ENCODE data around the gene TPBG. TPM values are rescaled to one million over a fixed set of nuclear protein-coding genes. Genes with fewer than 3 reads are reported as not detected.

The TPBG gene
- total and polyA plus RNA-seq, 2 of the 4 experiments (the other 2 are of a cell fraction): 19.7 to 71.7 TPM

GRCh38 chr6:82362878-82363427 is 664 bp upstream of the TPBG start:
- peak; percentile 94 for DNase-seq
- H3K4me2 ChIP-seq (ENCODE audit: low read depth, low read length): peak overlapping the region; percentile 80
- H2BK120ac ChIP-seq (ENCODE audit: low read depth, low read length): peak overlapping the region; percentile 94
- peak overlapping the region; percentile 27 for H4K5ac ChIP-seq (ENCODE audit: low read depth, low read length)
- H3K23ac ChIP-seq (ENCODE audit: low read depth, low read length): peak overlapping the region; percentile 94
- ChIA-PET CTCF (interaction anchor here (0.6 to 0.9 kb wide), 5 partner anchors 26 to 1346 kb away, joined by 3 to 9 read pairs (median 4); no protein-coding TSS in a partner anchor), POLR2A (ENCODE audit: unreplicated experiment) (interaction anchor here (0.7 kb wide), 2 partner anchors 77 to 126 kb away, joined by 3 to 8 read pairs; no protein-coding TSS in a partner anchor)
- 0% methylated on average over 1 of the region's 13 CpGs; no CpG with 5 or more reads in 1 of the 2 experiments for WGBS, 2 experiments (ENCODE audit: extremely low coverage in 2 of 2, insufficient read length in 1 of 2)
- no TSS peak for BruUV-seq (replicated peaks)
- H3K18ac ChIP-seq (ENCODE audit: low read depth, low read length): peak overlapping the region; percentile 52
- peaks cover 12% of the 10 kb centered on the region for H3K36me3 ChIP-seq (ENCODE audit: control insufficient read depth, insufficient read depth, low read length)
- dilution Hi-C loops (cut with HindIII; ENCODE audit: low sequenced_read_pairs, unreplicated experiment): no loop called here
- no peaks in the 10 kb centered on the region for H3K9me3 ChIP-seq (ENCODE audit: control insufficient read depth, insufficient read depth, low read length)
- H3K4me3 ChIP-seq (ENCODE audit: insufficient read depth, low read depth, low read length): peak overlapping the region; percentile 68
- H3K9me1 ChIP-seq (ENCODE audit: insufficient read depth, low read length): peaks cover 9% of the 10 kb centered on the region
- H3K27ac ChIP-seq (ENCODE audit: insufficient read depth, low read length): peak overlapping the region; percentile 98
- peaks cover 18% of the 10 kb centered on the region for H4K20me1 ChIP-seq (ENCODE audit: insufficient read depth, low read length)
- peaks cover 0 to 24% of the 10 kb centered on the region in 2 experiments; a peak in 3 of 4 replicates for H3K79me1 ChIP-seq (ENCODE audit: low read depth in 1 of 2, low read length in 2 of 2)
- peak overlapping the region; percentile 31; the same call in 1 of the 2 replicates for H2AK5ac ChIP-seq (ENCODE audit: low read depth, low read length)
- peak; percentile 6 for ATAC-seq (ENCODE audit: low read depth)
- peak overlapping the region; percentile 71 for H2AK9ac ChIP-seq (replicated peaks; ENCODE audit: low read depth, low read length, poor library complexity)
- peak overlapping the region; percentile 70 for H4K91ac ChIP-seq (ENCODE audit: insufficient read depth, low read depth, low read length)
- H3K4ac ChIP-seq (ENCODE audit: low read depth, low read length): peak overlapping the region; percentile 88
- H4K8ac ChIP-seq (ENCODE audit: low read depth in 2 of 2, low read length in 2 of 2): peak overlapping the region; percentile 22 to 80
- peak; percentile 30; the same call in 1 of the 2 replicates for TF ChIP-seq FOS (IDR thresholded peaks at IDR 0.05; ENCODE audit: low read depth, low read length)
- TF ChIP-seq RAD21 (IDR thresholded peaks at IDR 0.05; ENCODE audit: low read length): peak; percentile 13; the same call in 1 of the 2 replicates
- TF ChIP-seq MAZ (IDR thresholded peaks at IDR 0.05; ENCODE audit: borderline replicate concordance, low read depth, low read length): peak; percentile 29; the same call in 1 of the 2 replicates
- no peak for TF ChIP-seq CTCF (conservative IDR thresholded peaks at IDR 0.05; ENCODE audit: low read depth, low read length)
- no peak for TF ChIP-seq RCOR1 (IDR thresholded peaks at IDR 0.05; ENCODE audit: insufficient replicate concordance, low read length)
- TF ChIP-seq MXI1 (IDR thresholded peaks at IDR 0.05; ENCODE audit: borderline replicate concordance, low read depth, low read length): 0 out of 2 replicates have a peak, but pooled peaks have one; percentile 22
- peak; percentile 47; the same call in 1 of the 2 replicates for TF ChIP-seq POLR2A (IDR thresholded peaks at IDR 0.05; ENCODE audit: low read depth, low read length)
- H3K27me3 ChIP-seq (ENCODE audit: control insufficient read depth, insufficient read depth, low read length): no peaks in the 10 kb centered on the region
- peak overlapping the region; percentile 89 for H2BK20ac ChIP-seq (ENCODE audit: low read depth, low read length)
- H3K4me1 ChIP-seq (ENCODE audit: control insufficient read depth, insufficient read depth, low read length): peaks cover 8% of the 10 kb centered on the region
- H2BK5ac ChIP-seq (ENCODE audit: low read depth, low read length, poor library complexity, severe bottlenecking): peak overlapping the region; percentile 85
- peak overlapping the region; percentile 88 for H3K56ac ChIP-seq (ENCODE audit: extremely low read depth, insufficient read depth, low read length)
- intact Hi-C loops (cut with micrococcal nuclease): loop anchor here (1.0 to 10.0 kb wide), 3 partner anchors 34 to 1152 kb away; partner anchors contain the start of gene PRSS35
- peak overlapping the region; percentile 56 for H3K14ac ChIP-seq (replicated peaks; ENCODE audit: low read depth, low read length)
- H2AFZ ChIP-seq (replicated peaks; ENCODE audit: low read length, poor library complexity): peak overlapping the region; percentile 87
- in situ Hi-C loops (cut with MboI; ENCODE audit: low sequenced_read_pairs): loop anchor here (25.0 kb wide), 1 partner anchor 699 kb away; the partner anchor contains the start of genes DOP1A and UBE3D
- H2BK15ac ChIP-seq (ENCODE audit: low read depth, low read length): peak overlapping the region; percentile 73; the same call in 2 of the 3 replicates
- H3K9ac ChIP-seq (ENCODE audit: low read depth, low read length): peak overlapping the region; percentile 97
